Hepatocyte (in vitro differentiated cells): ENCODE results near the gene NFU1.

Experiments
- CTCF ChIP-seq: fragments of 200-600 bp; sonication (generic); IDR thresholded peaks from 2 replicates; pipeline ENCODE4 v1.5.1; 2016; ENCODE audit warnings: antibody characterized with exemption, mild to moderate bottlenecking; ENCODE audit not compliant: poor library complexity
- EZH2 ChIP-seq: fragments of 200-600 bp; sonication (generic); IDR thresholded peaks from 2 replicates; pipeline ENCODE4 v1.6.1; 2016; ENCODE audit warnings: antibody characterized with exemption, mild to moderate bottlenecking, borderline replicate concordance

- TF ChIP-seq CTCF = no peak
- TF ChIP-seq EZH2 = no peak
These were observed 54.7 kb downstream of the NFU1 start for GRCh38 chr2:69382547-69382946.
